ENCODE data around the gene PCDHB6.

DNA sequence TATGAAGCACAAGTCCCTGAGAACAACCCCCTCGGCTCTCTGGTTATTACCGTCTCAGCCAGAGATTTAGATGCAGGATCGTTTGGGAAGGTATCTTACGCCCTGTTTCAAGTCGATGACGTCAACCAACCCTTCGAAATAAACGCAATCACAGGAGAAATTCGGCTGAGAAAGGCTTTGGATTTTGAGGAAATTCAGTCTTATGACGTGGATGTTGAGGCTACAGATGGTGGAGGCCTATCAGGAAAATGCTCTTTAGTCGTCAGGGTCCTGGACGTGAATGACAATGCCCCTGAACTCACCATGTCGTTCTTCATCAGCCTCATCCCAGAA is 1.1 kb downstream of the PCDHB6 start:
- TF ChIP-seq, protein P1, sequence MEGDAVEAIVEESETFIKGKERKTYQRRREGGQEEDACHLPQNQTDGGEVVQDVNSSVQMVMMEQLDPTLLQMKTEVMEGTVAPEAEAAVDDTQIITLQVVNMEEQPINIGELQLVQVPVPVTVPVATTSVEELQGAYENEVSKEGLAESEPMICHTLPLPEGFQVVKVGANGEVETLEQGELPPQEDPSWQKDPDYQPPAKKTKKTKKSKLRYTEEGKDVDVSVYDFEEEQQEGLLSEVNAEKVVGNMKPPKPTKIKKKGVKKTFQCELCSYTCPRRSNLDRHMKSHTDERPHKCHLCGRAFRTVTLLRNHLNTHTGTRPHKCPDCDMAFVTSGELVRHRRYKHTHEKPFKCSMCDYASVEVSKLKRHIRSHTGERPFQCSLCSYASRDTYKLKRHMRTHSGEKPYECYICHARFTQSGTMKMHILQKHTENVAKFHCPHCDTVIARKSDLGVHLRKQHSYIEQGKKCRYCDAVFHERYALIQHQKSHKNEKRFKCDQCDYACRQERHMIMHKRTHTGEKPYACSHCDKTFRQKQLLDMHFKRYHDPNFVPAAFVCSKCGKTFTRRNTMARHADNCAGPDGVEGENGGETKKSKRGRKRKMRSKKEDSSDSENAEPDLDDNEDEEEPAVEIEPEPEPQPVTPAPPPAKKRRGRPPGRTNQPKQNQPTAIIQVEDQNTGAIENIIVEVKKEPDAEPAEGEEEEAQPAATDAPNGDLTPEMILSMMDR (IDR thresholded peaks at IDR 0.05; ENCODE audit: low read length) = no peak
- TF ChIP-seq EZH2 (optimal IDR thresholded peaks at IDR 0.05; ENCODE audit: low read depth, low read length) (no peak), EZH2phosphoT487 (IDR thresholded peaks at IDR 0.05; ENCODE audit: low read length) (no peak)

All from MM.1S (cell line).